Daoy (cell line): ENCODE data around the gene CHCHD6. TPM values are rescaled to one million over a fixed set of nuclear protein-coding genes. Genes with fewer than 3 reads are reported as not detected.

Experiments used
- DNase-seq: peaks from one replicate; pipeline ENCODE4 v3.0.0-alpha.2; 2015; ENCODE audit warnings: low read depth
- total RNA-seq: library from RNA; depleted of rRNA; stranded (reverse); fragments of >200 nt; shearing (Covaris generic); gene quantifications from 2 replicates; pipeline ENCODE4 v1.2.3, GENCODE V29; 2014

The CHCHD6 gene
- total RNA-seq, 1 experiment from 2014 or later = 19.8 TPM

DNA sequence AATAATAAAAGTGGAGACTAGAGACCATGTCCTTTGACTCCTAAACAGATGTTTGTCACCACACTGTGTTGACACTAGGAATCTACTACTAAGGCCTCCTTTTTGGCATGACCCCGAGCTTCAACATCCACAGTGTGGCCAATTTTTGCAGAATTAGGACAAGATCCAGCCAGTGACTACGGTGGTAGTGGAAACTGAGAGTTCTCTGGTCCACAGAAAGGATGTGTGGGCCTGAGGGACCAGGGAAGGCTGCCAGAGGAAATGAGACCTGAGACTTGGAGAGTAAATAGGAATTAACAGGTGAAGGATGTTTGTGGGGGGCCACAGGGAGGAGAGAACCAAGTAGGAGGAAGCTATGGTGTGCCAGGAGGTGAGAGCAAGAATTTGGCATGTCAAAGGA, 122.7 kb downstream of the CHCHD6 start:
- no peak for DNase-seq

DNA sequence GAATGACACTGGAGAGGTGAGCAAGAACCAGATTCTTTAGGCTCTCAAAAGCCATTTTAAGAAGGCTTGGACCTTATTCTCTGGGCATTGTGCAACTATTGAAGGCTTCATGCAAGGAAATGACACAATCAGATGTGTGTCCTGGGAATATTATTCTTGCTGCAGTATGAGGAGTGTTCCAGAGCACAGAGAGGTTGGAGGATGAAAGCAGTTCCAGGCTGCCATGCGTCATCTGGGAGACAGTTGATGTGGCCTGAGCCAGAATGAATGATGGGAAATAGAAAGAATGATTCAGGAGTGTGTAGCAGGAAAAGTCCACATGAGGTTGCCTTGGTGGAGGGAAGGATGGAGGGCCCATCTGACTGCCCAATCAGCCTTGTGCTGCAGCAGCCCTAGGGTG, 123.1 kb downstream of the CHCHD6 start:
- no peak for DNase-seq

DNA sequence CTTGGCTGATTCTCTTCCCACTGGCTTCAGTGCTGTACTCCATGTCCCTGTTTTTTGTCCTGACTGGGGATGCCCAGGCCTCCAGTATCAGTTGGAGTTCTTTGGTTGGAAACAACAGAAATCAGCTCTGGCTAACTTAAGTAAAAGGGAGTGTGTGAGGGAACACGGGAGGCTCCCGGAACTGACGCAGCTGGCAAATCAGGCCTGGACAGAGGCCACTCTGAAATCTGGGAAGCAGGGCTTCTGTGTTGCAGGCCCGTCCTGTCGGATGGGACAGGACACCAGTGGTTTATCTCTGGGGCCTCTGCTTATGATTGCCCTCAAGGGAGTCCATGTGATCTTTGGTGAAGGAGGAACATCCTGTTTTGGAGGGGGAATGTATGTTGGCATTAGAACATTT, 124.3 kb downstream of the CHCHD6 start:
- DNase-seq = no peak

DNA sequence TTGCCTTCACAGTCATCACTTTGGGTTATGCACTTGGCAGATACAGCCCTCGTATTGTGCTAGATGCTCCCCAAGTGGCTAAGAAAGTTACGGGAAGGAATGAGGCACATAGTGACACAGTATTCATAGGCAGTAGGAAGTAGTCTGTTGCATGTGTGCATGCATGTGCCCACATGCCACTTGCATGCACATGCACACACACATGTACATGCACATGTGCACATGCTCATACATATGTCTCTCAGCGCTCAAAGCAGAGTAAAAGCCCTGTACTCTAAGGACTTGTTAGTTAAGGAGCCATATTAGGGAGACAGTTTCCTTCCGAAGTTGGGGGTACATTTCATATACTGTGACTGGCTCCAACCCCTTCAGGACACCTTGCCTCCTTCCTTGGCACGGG, 128.9 kb downstream of the CHCHD6 start:
- no peak for DNase-seq

DNA sequence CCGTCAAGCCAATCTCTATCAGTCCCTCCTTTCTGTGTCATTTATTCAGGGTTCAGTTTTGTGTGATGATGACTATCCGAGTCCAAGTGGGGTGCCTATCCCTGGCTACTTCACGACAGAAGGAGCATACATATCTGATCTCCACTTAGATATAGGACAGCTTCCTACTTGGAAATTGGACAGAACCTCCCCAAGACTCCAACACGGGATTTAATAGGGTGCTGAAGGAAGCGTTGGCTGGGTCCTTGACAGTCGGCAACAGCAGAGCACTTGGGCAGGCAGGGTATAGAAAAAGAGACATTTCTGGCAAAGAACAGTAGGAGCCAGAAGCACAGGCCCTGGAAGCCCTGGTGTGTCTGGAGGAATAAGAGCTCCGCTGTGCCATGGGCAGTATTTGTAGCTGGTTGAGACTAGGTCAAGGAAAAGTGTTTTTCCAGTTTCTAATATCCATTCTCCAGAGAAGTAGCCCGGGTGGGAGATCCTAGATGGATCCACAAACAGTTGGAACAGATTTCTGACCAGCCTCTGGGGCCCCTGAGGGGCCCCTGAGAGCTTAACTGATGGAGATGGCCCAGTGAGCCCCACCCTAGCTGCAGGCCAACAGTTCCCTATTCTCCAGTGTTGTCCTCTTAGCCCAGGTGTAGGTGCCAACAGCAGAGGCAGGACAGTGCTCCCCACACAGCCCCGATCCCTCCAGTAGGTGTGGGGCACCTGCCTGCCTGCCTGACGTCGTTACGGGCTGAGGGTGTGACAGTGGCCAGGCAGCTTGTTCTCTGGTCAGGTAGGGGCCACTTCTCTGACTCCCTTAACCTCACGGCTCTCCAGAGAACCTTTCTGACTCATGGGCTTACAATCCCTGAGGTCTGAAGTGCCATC, 130.8 kb downstream of the CHCHD6 start:
- peak; percentile 27 for DNase-seq

DNA sequence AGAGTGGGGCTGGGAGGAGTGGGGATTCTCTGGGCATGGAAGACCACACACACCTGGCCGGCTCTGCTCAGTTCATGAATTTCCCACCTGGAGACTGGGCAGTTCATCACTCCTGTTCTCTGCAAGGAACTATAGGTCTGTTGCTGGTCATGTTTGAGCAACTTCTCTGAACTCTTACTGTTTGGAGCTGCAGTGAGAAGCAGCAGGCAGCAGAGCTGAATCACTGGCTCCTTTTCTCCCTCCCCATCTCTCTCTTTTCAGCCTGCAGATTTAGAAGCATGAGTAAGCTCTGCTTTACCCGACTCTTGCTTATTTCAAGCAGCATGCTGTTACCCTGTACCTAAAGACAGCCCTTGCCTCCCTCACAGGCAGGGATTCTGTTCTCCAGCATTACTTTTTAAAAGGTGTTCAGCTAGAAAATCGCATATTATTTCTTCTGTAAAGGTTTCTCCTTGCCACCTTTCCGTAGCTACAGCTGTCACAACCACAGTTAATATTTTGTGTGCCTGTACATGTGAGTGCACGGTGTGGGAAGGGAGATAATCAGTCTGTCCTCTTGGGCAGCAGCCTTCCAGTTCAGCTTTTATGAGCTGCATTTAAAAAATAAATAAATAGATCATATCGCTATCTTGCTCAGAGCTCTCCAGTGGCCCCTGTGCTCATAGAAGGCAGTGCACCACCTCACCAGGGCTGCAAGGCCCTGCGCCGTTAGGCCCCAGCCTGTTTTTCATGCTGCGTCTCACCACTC, 131.6 kb downstream of the CHCHD6 start:
- peak; percentile 37 for DNase-seq

DNA sequence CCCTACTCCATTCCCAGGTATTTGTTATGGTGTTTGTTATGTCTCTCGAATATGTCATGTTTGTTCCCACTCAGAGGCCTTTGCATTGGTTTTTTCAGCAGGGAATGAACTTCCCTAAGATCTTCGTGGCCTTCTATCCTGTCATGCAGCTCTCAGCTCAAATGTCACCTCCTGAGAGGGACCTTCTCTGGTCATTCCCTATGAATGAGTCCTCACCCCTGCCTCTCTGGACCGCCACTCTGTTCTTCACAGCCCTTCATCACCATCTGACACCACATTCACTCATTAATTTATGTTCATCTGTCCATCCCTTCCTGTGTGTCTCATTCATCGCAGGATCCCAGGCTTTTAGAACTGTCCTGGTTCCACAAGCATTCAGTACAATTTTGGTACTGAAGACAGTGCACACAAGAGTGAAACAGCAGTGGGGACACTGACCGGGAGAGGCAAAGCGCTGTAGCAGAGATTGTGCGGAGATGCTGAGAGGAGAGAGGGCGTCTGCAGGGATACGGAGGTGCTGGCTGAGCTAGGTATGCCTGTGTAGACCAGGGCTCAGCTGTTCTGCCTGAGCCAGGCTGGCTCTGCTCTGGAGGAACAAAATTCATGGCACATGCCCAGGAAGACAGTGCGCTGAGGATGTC, 132.3 kb downstream of the CHCHD6 start:
- DNase-seq = no peak

DNA sequence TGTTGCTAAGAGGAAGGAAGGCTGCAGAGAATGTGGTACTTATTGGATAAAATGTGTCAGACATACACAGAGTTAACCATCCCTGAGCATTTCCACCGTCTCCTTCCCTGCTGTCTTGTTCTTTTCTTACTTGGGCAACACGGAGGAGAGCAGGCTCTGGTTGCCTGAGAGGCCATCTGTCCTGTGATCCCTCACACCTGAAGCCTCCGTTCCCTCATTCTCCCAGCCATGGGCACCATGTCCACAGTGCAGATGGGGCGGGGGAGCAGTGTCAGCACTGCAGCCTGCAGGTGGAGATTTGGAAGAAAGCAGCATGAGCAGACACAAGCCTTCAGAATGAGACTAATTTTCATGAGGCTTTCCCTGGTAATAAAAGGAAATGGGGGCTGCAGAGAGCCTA, 133.7 kb downstream of the CHCHD6 start:
- DNase-seq = no peak

DNA sequence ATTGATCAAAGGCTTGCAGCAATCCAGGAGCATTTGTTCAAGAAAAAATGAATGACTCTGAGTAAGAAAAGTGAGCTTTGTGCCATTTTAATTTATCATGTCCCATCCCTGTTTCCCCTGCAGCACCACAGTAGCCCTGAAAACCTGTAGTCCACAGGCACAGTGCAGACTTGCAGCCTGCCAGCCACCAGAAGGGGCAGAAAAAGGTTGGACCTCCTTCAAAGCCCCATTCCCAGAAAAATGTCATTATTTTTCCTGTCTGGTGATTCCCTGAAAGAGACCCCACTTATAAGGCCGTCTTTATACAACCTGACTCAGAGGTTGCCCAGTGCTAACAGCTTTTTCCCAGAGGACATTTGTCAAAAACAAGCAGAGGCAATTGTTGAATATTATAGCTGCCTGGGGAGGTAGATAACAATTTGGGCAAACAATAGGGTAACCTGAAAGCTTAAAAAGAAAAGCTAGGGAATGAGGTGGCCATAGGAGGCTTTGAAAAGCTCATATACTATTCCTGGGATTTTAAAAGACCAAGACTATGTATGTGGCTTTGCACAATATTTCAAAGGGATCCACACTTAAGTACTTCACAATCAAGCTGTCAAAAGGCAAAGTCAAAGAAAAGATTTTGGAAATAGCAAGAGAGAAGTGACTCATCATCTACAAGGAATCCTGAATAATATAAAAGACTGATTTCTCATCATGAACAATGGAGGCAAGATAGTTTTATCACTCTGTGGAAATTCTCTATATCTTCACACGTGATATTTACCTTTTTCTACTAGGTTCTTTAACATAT, 142.1 kb downstream of the CHCHD6 start:
- no peak for DNase-seq

DNA sequence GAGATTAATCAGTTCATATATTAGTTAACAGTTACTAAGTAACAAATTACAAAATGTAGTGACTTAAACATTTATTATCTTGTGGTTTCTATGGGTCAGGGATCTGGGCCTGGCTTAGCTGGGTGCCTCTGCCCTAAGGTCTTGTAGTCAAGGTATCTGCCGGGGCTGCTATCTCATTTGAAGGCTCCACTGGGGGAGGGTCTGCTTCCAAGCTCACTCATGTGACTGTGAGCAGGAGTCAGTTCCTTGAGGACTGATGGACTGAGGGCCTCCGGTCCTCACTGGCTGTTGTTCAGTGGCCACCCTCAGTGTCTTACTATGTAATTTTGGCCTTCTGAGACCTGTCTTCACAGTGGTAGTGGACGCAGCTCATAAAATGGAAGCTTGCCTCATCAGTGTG, 143.0 kb downstream of the CHCHD6 start:
- no peak for DNase-seq

DNA sequence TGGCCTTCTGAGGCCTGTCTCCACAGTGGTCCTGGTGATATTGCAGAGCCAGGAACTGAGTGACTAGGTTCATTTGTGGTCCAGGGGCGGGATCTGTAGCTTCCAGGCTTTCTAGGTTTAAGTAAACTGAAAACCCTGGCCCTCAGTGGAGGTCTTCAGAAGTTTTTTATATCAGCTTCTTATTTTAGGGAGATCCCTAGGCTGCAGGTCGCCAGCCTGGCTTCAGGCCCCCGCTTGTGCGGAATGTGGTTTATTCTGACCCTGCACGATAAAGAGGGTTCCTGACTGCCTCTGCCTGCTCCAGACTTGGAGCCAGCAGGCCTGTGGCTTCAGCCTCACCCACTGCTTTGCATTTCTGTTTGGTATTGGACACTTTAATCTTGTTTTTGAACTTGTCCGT, 145.0 kb downstream of the CHCHD6 start:
- DNase-seq = no peak

DNA sequence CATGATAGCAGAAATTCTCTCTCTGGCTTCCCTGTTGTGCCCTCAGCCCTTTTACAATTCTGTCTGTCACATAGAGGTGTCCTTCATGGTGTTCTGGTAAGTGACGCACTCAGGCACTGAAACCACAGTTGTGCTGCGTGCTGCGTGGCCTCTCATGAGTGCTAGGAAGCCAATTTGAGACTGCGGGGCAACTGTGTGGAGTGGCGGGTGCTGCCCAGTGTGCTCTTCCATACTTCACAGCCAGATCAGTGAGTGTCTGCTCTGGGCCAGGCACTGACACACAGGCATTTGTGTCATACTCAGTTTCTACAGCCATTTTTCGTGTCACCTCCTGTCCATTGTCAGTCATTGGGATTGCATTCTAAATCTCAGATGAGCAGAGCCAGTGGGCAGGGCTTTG, 145.7 kb downstream of the CHCHD6 start:
- no peak for DNase-seq

DNA sequence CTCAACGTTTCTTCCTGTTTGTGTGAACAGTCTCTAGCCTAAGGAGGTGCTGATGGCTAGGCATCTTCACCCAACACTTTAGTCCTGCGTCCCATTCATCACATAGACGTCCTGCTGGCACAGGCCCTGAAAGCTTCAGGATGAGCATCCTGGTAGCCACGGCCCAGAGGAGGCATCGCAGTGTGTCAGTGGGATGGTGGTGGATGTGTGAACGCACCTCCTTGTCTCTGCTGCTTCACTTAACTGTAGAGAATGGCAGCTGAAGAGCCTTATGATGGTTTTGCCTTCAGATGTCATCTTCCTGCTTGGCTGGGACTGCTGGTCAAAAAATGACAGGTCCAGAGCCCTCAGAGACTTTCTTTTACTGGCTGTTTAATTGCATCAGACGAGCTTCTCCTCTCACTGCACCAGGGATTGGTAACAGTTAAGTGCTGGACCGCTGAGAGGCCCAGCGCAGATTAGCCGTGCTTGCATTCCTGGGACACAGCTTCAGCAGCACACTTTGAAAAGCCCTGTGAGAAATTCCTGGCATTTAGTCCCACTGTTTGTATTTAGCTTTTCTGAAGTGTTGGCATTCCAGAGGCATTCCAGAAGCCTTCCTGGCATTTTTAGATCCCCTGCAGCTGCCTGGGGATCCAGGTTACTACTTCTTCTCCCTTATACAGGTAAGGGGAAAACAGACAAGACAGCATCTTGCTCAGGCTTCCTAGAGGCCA, 146.5 kb downstream of the CHCHD6 start:
- DNase-seq = peak; percentile 26

DNA sequence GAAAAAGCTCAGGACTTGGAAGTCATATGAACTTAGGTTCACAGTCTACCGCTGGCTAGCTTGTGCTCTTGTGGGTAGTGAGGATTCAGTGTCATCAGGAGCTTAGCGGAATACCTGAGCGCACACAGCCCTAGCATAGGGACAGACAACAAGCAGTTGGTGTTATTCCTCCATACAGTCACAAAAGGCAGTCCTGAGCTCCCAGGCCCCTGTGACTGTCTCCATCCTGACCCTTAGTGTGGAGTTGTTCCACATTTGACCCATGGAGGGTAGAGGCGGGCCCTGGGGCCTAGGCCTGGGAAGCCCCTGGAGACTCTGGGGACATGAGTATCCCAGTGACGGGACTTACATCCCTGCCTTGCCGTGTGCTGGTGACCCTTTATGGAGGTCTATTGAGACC, 147.3 kb downstream of the CHCHD6 start:
- no peak for DNase-seq

DNA sequence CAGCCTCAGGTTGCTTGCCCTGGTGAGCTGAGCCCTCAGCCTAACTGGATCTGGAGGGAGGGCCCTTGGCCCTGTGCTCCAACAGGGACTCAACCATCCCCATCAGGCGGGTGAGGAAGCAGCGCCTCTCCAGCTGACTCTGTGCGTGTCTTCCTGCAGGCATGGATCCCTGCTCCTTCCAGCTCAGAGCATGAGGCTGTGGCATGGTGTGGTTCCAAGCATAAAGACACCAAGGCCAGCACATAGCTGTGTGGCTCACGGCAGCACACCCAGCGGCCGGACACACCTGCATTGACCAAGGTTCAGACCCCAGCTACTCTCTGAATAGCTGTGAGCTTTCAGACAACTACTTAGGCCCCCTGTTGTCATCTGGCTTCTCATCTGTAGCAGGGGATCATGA, 147.9 kb downstream of the CHCHD6 start:
- no peak for DNase-seq

DNA sequence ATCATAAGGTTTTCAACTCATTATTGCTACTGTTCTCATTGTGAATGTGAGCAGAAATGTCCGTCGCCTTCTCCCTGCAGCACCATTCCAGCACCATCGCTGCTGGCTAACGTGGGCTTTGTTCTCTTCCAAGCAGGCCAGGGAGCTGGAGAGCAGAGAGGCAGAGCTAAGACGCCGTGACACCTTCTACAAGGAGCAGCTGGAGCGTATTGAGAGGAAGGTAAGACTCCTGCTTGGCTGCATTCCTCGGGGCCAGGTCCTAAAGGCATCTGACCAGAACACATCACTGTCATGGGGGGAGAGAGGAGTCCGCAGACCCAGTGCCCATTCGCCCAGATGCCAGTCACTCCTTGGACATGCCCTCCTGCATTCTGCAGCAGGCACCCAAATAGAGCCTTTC, 148.5 kb downstream of the CHCHD6 start:
- no peak for DNase-seq

DNA sequence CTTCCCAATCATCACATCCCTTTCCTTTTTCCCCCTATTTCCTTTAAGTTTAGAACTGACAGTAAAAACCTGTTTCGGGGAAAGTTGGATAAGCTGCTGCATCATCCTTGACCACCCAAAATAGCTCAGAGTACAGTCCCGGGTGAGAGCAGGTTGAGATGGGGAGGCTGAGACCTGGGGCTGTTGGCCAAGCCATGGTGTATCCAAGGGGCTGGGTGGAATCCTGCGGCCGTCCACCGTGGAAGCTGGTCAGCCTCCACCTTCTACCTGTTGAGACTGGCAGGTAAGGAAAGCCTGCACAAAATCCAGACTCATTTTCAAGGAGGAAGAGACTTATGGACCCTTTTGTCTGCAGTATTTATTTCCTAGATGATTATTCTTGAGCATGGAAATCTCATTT, 150.6 kb downstream of the CHCHD6 start:
- DNase-seq = no peak

DNA sequence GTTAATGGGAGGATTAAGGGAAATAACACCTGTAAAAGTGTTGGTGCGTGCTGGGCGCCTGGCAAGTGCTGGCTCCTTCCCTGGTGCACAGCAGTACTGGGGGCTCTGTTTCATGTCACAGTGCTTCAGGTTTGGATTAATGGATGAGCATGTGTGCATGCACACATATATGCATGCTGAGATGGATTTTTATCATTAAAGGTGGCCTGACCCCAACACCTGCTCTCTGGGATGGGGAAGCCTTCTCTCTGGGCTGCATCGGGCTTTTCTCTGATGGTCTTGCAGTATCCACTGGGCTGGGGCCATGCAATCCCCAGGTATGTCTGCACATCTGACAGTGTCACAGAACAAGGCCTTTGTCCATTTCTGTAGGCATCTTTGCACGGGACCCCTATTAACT, 151.3 kb downstream of the CHCHD6 start:
- DNase-seq = no peak

DNA sequence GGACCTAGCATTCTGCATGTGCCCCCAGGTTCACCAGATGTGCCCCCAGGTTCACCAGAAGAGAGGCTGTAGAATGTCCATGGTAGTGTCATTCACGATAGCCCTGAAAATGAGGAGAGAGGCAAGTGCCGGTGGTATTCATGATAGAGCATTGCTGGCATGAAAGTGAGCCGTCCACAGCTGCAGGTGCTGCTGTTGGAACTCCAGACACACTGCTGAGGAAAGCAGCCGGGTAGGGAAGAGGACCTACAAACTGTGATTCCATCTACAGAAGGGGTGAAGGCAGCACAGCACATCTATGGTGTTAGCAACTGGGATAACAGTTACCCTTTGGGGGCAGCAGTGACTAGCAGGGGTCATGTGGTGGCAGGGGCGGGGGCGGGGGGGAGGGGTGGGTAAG, 153.9 kb downstream of the CHCHD6 start:
- DNase-seq = no peak

DNA sequence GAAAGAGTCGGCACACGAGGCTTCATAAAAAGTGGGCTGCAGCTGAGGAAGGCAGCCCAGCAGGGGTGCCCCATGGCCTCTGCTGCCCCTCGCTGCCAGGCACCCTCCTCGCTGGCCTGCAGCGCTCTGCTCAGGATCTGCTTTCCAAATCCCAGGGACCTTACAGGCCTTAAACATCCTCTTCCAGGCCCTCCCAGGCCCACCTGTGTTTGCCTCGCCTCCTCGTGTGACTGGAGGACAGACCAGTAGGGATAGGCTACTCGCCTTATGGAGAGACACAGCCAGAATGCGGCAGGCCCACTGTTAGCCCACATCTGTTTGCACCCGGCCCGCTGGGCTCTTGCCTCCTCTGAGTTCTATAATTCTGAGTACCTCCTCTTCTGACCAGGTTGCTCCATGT, 154.4 kb downstream of the CHCHD6 start:
- no peak for DNase-seq

DNA sequence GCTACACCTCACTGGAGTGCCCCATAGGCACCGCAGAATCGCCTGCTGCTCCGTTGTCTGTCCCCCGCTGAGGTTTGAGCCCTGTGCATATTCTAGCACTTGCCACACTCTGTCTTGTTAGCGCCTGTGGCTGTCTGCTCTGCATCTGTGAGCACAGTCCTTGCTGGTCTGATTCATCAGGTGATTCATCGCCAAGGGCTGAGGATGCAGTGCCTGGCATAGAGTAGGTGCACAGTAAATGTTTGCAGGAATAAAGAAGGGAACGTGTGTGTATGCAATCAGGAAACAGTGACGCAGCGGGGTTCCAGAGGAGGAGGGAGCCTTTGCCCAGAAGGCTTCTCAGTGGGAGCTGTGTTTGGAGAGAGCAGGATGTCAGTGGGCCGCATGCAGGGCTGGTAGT, 154.8 kb downstream of the CHCHD6 start:
- DNase-seq = peak; percentile 98
